HEK293 (cell line): ENCODE results near the gene VAV2.

Experiments
- CTCF ChIA-PET: fragments of 350-600 bp; formaldehyde crosslinking; extraction: SDS; loops from one replicate; lab custom pipeline; 2021; ENCODE audit warnings: antibody characterized with exemption; lab: Yijun Ruan, JAX
- POLR2A ChIA-PET: fragments of 300-600 bp; formaldehyde crosslinking; extraction: SDS; loops from one replicate; lab custom pipeline; 2020; ENCODE audit warnings: antibody characterized with exemption, inconsistent platforms; lab: Yijun Ruan, JAX
- H3K27ac ChIP-seq: fragments of 200-500 bp; sonication (Bioruptor generic); 2 replicates; pipeline ENCODE4 v1.5.1; 2014; ENCODE audit warnings: low read depth, low read length, control low read depth, inconsistent platforms; ENCODE audit errors: extremely low read depth
- H3K36me3 ChIP-seq, 2 experiments: fragments of 200-500 bp in 1 of 2; sonication (Bioruptor generic) in 1 of 2; 1 replicate in 1 of 2; 2 replicates in 1 of 2; pipeline ENCODE4 v1.5.1; 2014 to 2017; ENCODE audit warnings: inconsistent platforms in 2 of 2, low read length in 2 of 2; ENCODE audit not compliant: control insufficient read depth in 2 of 2, insufficient read depth in 1 of 2
- H3K4me1 ChIP-seq: fragments of 200-500 bp; sonication (Bioruptor generic); 2 replicates; pipeline ENCODE4 v1.5.1; 2014; ENCODE audit warnings: mild to moderate bottlenecking, low read length, inconsistent platforms; ENCODE audit not compliant: control insufficient read depth, insufficient read depth
- H3K4me3 ChIP-seq: 2 replicates; pipeline ENCODE4 v1.5.1; 2011; ENCODE audit warnings: low read depth, mild to moderate bottlenecking, control low read depth, low read length, moderate library complexity
- H3K9me3 ChIP-seq: fragments of 200-500 bp; sonication (Bioruptor generic); 2 replicates; pipeline ENCODE4 v1.5.1; 2014; ENCODE audit warnings: low read depth, low read length, inconsistent platforms; ENCODE audit not compliant: control insufficient read depth, insufficient read depth
- GFI1B ChIP-seq: fragments of 450-650 bp; formaldehyde crosslinking; IDR thresholded peaks from 2 replicates; pipeline ENCODE4 v1.5.1; 2016; ENCODE audit warnings: missing biosample characterization, missing genetic modification characterization
- PRDM4 ChIP-seq: fragments of 450-650 bp; formaldehyde crosslinking; IDR thresholded peaks from 2 replicates; pipeline ENCODE4 v1.5.1; 2017; ENCODE audit warnings: missing biosample characterization, missing genetic modification characterization
- ZBTB1 ChIP-seq: fragments of 450-650 bp; formaldehyde crosslinking; IDR thresholded peaks from 2 replicates; pipeline ENCODE4 v1.5.1; 2016; ENCODE audit warnings: missing biosample characterization, missing genetic modification characterization
- ZBTB6 ChIP-seq: fragments of 450-650 bp; formaldehyde crosslinking; IDR thresholded peaks from 2 replicates; pipeline ENCODE4 v1.5.1; 2017; ENCODE audit warnings: missing biosample characterization, missing genetic modification characterization
- ZNF248 ChIP-seq: fragments of 450-650 bp; formaldehyde crosslinking; IDR thresholded peaks from 2 replicates; pipeline ENCODE4 v1.5.1; 2017; ENCODE audit warnings: missing biosample characterization, missing genetic modification characterization
- ZNF488 ChIP-seq: fragments of 450-650 bp; formaldehyde crosslinking; IDR thresholded peaks from 2 replicates; pipeline ENCODE4 v1.5.1; 2016; ENCODE audit warnings: missing biosample characterization, missing genetic modification characterization
- ZNF518A ChIP-seq: fragments of 450-650 bp; formaldehyde crosslinking; conservative IDR thresholded peaks from 2 replicates; pipeline ENCODE4 v1.5.1; 2016; ENCODE audit warnings: low read depth, missing biosample characterization, missing genetic modification characterization
- ZNF580 ChIP-seq: fragments of 450-650 bp; formaldehyde crosslinking; IDR thresholded peaks from 2 replicates; pipeline ENCODE4 v1.5.1; 2016; ENCODE audit warnings: missing biosample characterization, missing genetic modification characterization
- ZNF623 ChIP-seq: fragments of 450-650 bp; formaldehyde crosslinking; IDR thresholded peaks from 2 replicates; pipeline ENCODE4 v1.5.1; 2016; ENCODE audit warnings: missing biosample characterization, missing genetic modification characterization
- ZNF645 ChIP-seq: fragments of 450-650 bp; formaldehyde crosslinking; IDR thresholded peaks from 2 replicates; pipeline ENCODE4; 2016; ENCODE audit warnings: missing biosample characterization, missing genetic modification characterization
- ZNF791 ChIP-seq: fragments of 450-650 bp; formaldehyde crosslinking; IDR thresholded peaks from 2 replicates; pipeline ENCODE4 v1.5.1; 2016; ENCODE audit warnings: missing biosample characterization, missing genetic modification characterization
- ZSCAN18 ChIP-seq: fragments of 450-650 bp; formaldehyde crosslinking; IDR thresholded peaks from 2 replicates; pipeline ENCODE4 v1.5.1; 2016; ENCODE audit warnings: missing biosample characterization, missing genetic modification characterization

VAV2 gene

GRCh38 chr9:133929599-133929998 lies 62.5 kb downstream of the VAV2 start:
- H3K4me3 ChIP-seq, result no peak overlapping the region
- H3K9me3 ChIP-seq, result no peaks in the 10 kb centered on the region
- CTCF ChIA-PET, result no interaction called here
- no peak overlapping the region for H3K27ac ChIP-seq
- TF ChIP-seq ZNF791 (tag by site-specific recombination) (no peak), ZNF518A (tag by site-specific recombination) (no peak), ZSCAN18 (tag by site-specific recombination) (no peak), ZBTB1 (tag by site-specific recombination) (no peak), ZBTB6 (tag by site-specific recombination) (no peak), ZNF645 (no peak), ZNF580 (tag by site-specific recombination) (no peak), ZNF248 (no peak), GFI1B (no peak), PRDM4 (no peak), ZNF488 (tag by site-specific recombination) (no peak), ZNF623 (tag by site-specific recombination) (no peak)
- TF ChIP-seq, all 188 proteins: peak for 0
- no peaks in the 10 kb centered on the region for H3K4me1 ChIP-seq
- H3K36me3 ChIP-seq, result no peaks in the 10 kb centered on the region
- POLR2A ChIA-PET, result no interaction called here
